Uterus (tissue), 2 donors: ENCODE results near the gene CNTFR.

Source experiments
- CTCF ChIP-seq, 4 experiments: fragments of 200-600 bp in 2 of 4; fragments of 450-650 bp in 2 of 4; sonication (generic) in 2 of 4; IDR thresholded peaks; one replicate each; pipeline ENCODE4 v1.5.1; 2016 to 2019; ENCODE audit warnings: antibody characterized with exemption in 4 of 4, mild to moderate bottlenecking in 2 of 4, moderate library complexity in 1 of 4
- POLR2A ChIP-seq, 2 donors: fragments of 450-650 bp; IDR thresholded peaks; one replicate each; pipeline ENCODE4 v1.6.1; 2016; ENCODE audit warnings: antibody characterized with exemption in 2 of 2, mild to moderate bottlenecking in 1 of 2, moderate library complexity in 1 of 2

GRCh38 chr9:34562135-34562745, 27.3 kb downstream of the CNTFR start:
- peak in 1 of 4 experiments; percentile 5 for TF ChIP-seq CTCF (IDR thresholded peaks at IDR 0.05)
- no peak for TF ChIP-seq POLR2A (IDR thresholded peaks at IDR 0.05)
